Trophoblast cell (in vitro differentiated cells and primary cell): ENCODE results near the gene TTLL10.

ENCODE experiments used
- DNase-seq, 2 donors: peaks; one replicate each; pipeline ENCODE4 v3.0.0-alpha.2; 2016
- H2AFZ ChIP-seq: 2 replicates; pipeline ENCODE4 v1.6.1; 2013; ENCODE audit warnings: low read length, moderate library complexity, mild to moderate bottlenecking; ENCODE audit not compliant: insufficient read depth, poor library complexity
- H2AK5ac ChIP-seq: 2 replicates; pipeline ENCODE4 v1.6.1; 2013; ENCODE audit warnings: mild to moderate bottlenecking, low read length
- H2BK120ac ChIP-seq: 2 replicates; pipeline ENCODE4 v1.6.1; 2013; ENCODE audit warnings: low read length, mild to moderate bottlenecking, moderate library complexity; ENCODE audit not compliant: insufficient read depth, poor library complexity
- H2BK12ac ChIP-seq: 2 replicates; pipeline ENCODE4 v1.6.1; 2013; ENCODE audit warnings: mild to moderate bottlenecking, low read length, moderate library complexity
- H2BK5ac ChIP-seq: 2 replicates; pipeline ENCODE4 v1.6.1; 2013; ENCODE audit warnings: low read length, low read depth, moderate library complexity, mild to moderate bottlenecking; ENCODE audit not compliant: poor library complexity
- H3K14ac ChIP-seq: 2 replicates; pipeline ENCODE4 v1.6.1; 2013; ENCODE audit warnings: mild to moderate bottlenecking, low read length
- H3K18ac ChIP-seq: 2 replicates; pipeline ENCODE4 v1.6.1; 2013; ENCODE audit warnings: mild to moderate bottlenecking, low read length
- H3K23ac ChIP-seq: 2 replicates; pipeline ENCODE4 v1.6.1; 2013; ENCODE audit warnings: low read length
- H3K27ac ChIP-seq: 2 replicates; pipeline ENCODE4 v1.5.1; 2013; ENCODE audit warnings: low read depth, mild to moderate bottlenecking, inconsistent platforms, low read length, moderate library complexity
- H3K27me3 ChIP-seq: 2 replicates; pipeline ENCODE4 v1.6.1; 2013; ENCODE audit warnings: inconsistent platforms, mild to moderate bottlenecking, low read length, moderate library complexity; ENCODE audit not compliant: insufficient read depth
- H3K36me3 ChIP-seq, 2 experiments: 1 replicate in 1 of 2; 2 replicates in 1 of 2; pipeline ENCODE4 v1.6.1; 2013; ENCODE audit warnings: low read length in 2 of 2, mild to moderate bottlenecking in 2 of 2, moderate library complexity in 1 of 2; ENCODE audit not compliant: insufficient read depth in 2 of 2, control insufficient read depth in 1 of 2
- H3K4ac ChIP-seq: 2 replicates; pipeline ENCODE4 v1.6.1; 2013; ENCODE audit warnings: low read depth, mild to moderate bottlenecking, low read length, moderate library complexity
- H3K4me1 ChIP-seq, 2 experiments: 1 replicate in 1 of 2; 2 replicates in 1 of 2; pipeline ENCODE4 v1.6.1; 2013; ENCODE audit warnings: low read length in 2 of 2, mild to moderate bottlenecking in 2 of 2, moderate library complexity in 1 of 2; ENCODE audit not compliant: insufficient read depth in 2 of 2, control insufficient read depth in 1 of 2
- H3K4me2 ChIP-seq: 2 replicates; pipeline ENCODE4 v1.6.1; 2013; ENCODE audit warnings: inconsistent platforms, mild to moderate bottlenecking, low read length, moderate library complexity
- H3K4me3 ChIP-seq: 2 replicates; pipeline ENCODE4 v1.5.1; 2013; ENCODE audit warnings: mild to moderate bottlenecking, low read depth, low read length, inconsistent platforms
- H3K79me1 ChIP-seq: one replicate; pipeline ENCODE4 v1.6.1; 2013; ENCODE audit warnings: low read length
- H3K79me2 ChIP-seq: 2 replicates; pipeline ENCODE4 v1.6.1; 2013; ENCODE audit warnings: low read length, mild to moderate bottlenecking; ENCODE audit not compliant: control insufficient read depth, insufficient read depth, poor library complexity
- H3K9ac ChIP-seq: 2 replicates; pipeline ENCODE4 v1.6.1; 2013; ENCODE audit warnings: mild to moderate bottlenecking, low read length
- H3K9me3 ChIP-seq: 2 replicates; pipeline ENCODE4 v1.6.1; 2013; ENCODE audit warnings: low read depth, mild to moderate bottlenecking, control low read depth, inconsistent platforms, low read length; ENCODE audit not compliant: insufficient read depth
- H4K12ac ChIP-seq: 2 replicates; pipeline ENCODE4 v1.6.1; 2013; ENCODE audit warnings: low read depth, mild to moderate bottlenecking, low read length, moderate library complexity
- H4K8ac ChIP-seq: 2 replicates; pipeline ENCODE4 v1.6.1; 2013; ENCODE audit warnings: low read depth, mild to moderate bottlenecking, low read length, moderate library complexity
- H4K91ac ChIP-seq: one replicate; pipeline ENCODE4 v1.6.1; 2013; ENCODE audit warnings: low read depth, mild to moderate bottlenecking, low read length, moderate library complexity
- WGBS: extraction: QIAGEN DNeasy Blood & Tissue Kit; methylation state at CpG from one replicate; pipeline ENCODE4 v1.1.7; 2013; ENCODE audit warnings: missing lambda C conversion rate; ENCODE audit not compliant: insufficient read length, insufficient coverage; ENCODE audit errors: extremely low coverage; 5-methylcytosine and 5-hydroxymethylcytosine counted together

The TTLL10 gene

GRCh38 chr1:1135339-1136136, 38.1 kb upstream of the TTLL10 start:
- Histone ChIP-seq H2BK120ac (no peak overlapping the region), H2AFZ (no peak overlapping the region), H3K4me3 (no peak overlapping the region), H3K23ac (no peak overlapping the region), H3K79me2 (peaks cover 1% of the 10 kb centered on the region), H2BK12ac (no peak overlapping the region), H3K9me3 (peaks cover 10% of the 10 kb centered on the region), H3K14ac (no peak overlapping the region), H3K4me2 (no peak overlapping the region), H3K4me1 (peaks cover 9 to 10% of the 10 kb centered on the region in 2 experiments), H3K4ac (no peak overlapping the region), H3K27me3 (peaks cover 17% of the 10 kb centered on the region), H3K18ac (no peak overlapping the region), H3K79me1 (peaks cover 2% of the 10 kb centered on the region), H2BK5ac (no peak overlapping the region), H4K8ac (no peak overlapping the region), H2AK5ac (no peak overlapping the region), H4K12ac (no peak overlapping the region), H4K91ac (no peak overlapping the region), H3K9ac (no peak overlapping the region), H3K27ac (no peak overlapping the region), H3K36me3 (no peaks in the 10 kb centered on the region)
- DNase-seq: no peak
- no CpG with 5 or more reads among the region's 20 CpGs for WGBS

- H2AFZ ChIP-seq: no peak overlapping the region
- peaks cover 17% of the 10 kb centered on the region for H3K27me3 ChIP-seq
- no peak overlapping the region for H4K12ac ChIP-seq
- H3K14ac ChIP-seq: no peak overlapping the region
- no peak overlapping the region for H4K91ac ChIP-seq
- no peak overlapping the region for H2AK5ac ChIP-seq
- no CpG with 5 or more reads among the region's 48 CpGs for WGBS
- peaks cover 10% of the 10 kb centered on the region for H3K9me3 ChIP-seq
- no peak overlapping the region for H3K4me2 ChIP-seq
- no peak for DNase-seq
- no peak overlapping the region for H3K9ac ChIP-seq
- H3K4me1 ChIP-seq: peaks cover 9 to 10% of the 10 kb centered on the region in 2 experiments
- H3K79me1 ChIP-seq: peaks cover 2% of the 10 kb centered on the region
- no peak overlapping the region for H2BK12ac ChIP-seq
- no peak overlapping the region for H3K4me3 ChIP-seq
- no peaks in the 10 kb centered on the region for H3K36me3 ChIP-seq
- H2BK120ac ChIP-seq: no peak overlapping the region
- no peak overlapping the region for H2BK5ac ChIP-seq
- H3K79me2 ChIP-seq: peaks cover 1% of the 10 kb centered on the region
- no peak overlapping the region for H3K18ac ChIP-seq
- no peak overlapping the region for H3K27ac ChIP-seq
- H4K8ac ChIP-seq: no peak overlapping the region
- no peak overlapping the region for H3K4ac ChIP-seq
- no peak overlapping the region for H3K23ac ChIP-seq
These were observed 37.0 kb upstream of the TTLL10 start for GRCh38 chr1:1136547-1137230.

GRCh38 chr1:1137256-1138045, 36.2 kb upstream of the TTLL10 start:
- no peak overlapping the region for H3K18ac ChIP-seq
- peaks cover 10% of the 10 kb centered on the region for H3K9me3 ChIP-seq
- H3K79me1 ChIP-seq: no peaks in the 10 kb centered on the region
- no peaks in the 10 kb centered on the region for H3K36me3 ChIP-seq
- no peak for DNase-seq
- no peak overlapping the region for H3K9ac ChIP-seq
- H2BK5ac ChIP-seq: no peak overlapping the region
- peaks cover 1% of the 10 kb centered on the region for H3K79me2 ChIP-seq
- no peak overlapping the region for H3K4ac ChIP-seq
- peaks cover 17% of the 10 kb centered on the region for H3K27me3 ChIP-seq
- no peak overlapping the region for H2BK12ac ChIP-seq
- H3K4me1 ChIP-seq: peaks cover 5 to 6% of the 10 kb centered on the region in 2 experiments
- WGBS: no CpG with 5 or more reads among the region's 36 CpGs
- H3K23ac ChIP-seq: no peak overlapping the region
- no peak overlapping the region for H3K27ac ChIP-seq
- no peak overlapping the region for H3K14ac ChIP-seq
- no peak overlapping the region for H2BK120ac ChIP-seq
- H3K4me3 ChIP-seq: no peak overlapping the region
- H3K4me2 ChIP-seq: no peak overlapping the region
- no peak overlapping the region for H4K8ac ChIP-seq
- H2AK5ac ChIP-seq: no peak overlapping the region
- no peak overlapping the region for H4K12ac ChIP-seq
- H4K91ac ChIP-seq: no peak overlapping the region
- H2AFZ ChIP-seq: no peak overlapping the region

- H3K9ac ChIP-seq: no peak overlapping the region
- H3K27ac ChIP-seq: no peak overlapping the region
- WGBS: no CpG with 5 or more reads among the region's 18 CpGs
- no peaks in the 10 kb centered on the region for H3K36me3 ChIP-seq
- no peak overlapping the region for H3K4me3 ChIP-seq
- no peak overlapping the region for H3K23ac ChIP-seq
- peaks cover 8% of the 10 kb centered on the region for H3K9me3 ChIP-seq
- H3K4ac ChIP-seq: no peak overlapping the region
- no peak overlapping the region for H3K18ac ChIP-seq
- H2BK5ac ChIP-seq: no peak overlapping the region
- no peaks in the 10 kb centered on the region for H3K79me2 ChIP-seq
- H3K4me2 ChIP-seq: no peak overlapping the region
- no peak overlapping the region for H2BK120ac ChIP-seq
- DNase-seq: no peak
- H4K91ac ChIP-seq: no peak overlapping the region
- no peak overlapping the region for H2AFZ ChIP-seq
- no peak overlapping the region for H2AK5ac ChIP-seq
- H4K8ac ChIP-seq: no peak overlapping the region
- H3K79me1 ChIP-seq: no peaks in the 10 kb centered on the region
- H3K4me1 ChIP-seq: peaks cover 0 to 4% of the 10 kb centered on the region in 2 experiments
- H3K14ac ChIP-seq: no peak overlapping the region
- H4K12ac ChIP-seq: no peak overlapping the region
- H3K27me3 ChIP-seq: peaks cover 16% of the 10 kb centered on the region
- H2BK12ac ChIP-seq: no peak overlapping the region
These were observed 33.0 kb upstream of the TTLL10 start for GRCh38 chr1:1140673-1141072.
